GM21737 (cell line): ENCODE data around the gene TSPAN8.
"Not testable (repeated sequence)": the region's sequence is repeated elsewhere in the genome, so short reads cannot be mapped to it uniquely, and the experiment has no call there.

Experiments
- ATAC-seq: cut with Tn5 transposase; IDR thresholded peaks from one replicate; pipeline ENCODE4 v1.9.1; 2021; ENCODE audit warnings: mild to moderate bottlenecking, moderate library complexity; ENCODE audit not compliant: unreplicated experiment

Gene TSPAN8

DNA sequence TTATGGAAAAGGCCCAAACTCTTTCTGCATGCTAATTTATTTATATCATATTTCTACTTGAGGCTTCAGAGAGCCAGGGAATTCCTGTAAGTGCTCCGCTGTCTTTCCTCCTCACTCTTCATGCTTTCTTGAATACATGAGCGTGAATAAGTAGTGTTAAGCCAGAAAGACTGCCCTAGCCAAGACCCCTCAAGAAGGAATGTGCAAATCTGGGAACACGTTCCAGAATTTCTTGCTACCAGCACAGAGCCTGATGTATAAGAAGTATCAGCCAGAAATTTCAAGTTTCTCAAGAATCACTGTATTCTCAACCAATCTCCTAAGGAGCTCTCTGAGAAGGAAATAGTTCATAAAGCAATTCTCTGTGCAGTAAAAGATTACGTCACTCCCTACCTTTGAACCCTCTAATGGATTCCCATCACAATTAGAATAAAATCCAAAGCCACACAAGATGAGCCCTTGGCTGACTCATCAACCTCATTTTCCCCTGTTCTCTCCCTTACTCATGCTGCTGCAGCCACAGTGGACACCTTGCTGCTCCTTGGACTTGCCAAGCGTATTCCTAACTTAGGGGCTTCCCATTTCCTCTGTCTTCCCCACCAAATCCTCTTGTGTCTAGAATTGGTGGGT, 6.9 kb upstream of the TSPAN8 start:
- ATAC-seq = no peak

DNA sequence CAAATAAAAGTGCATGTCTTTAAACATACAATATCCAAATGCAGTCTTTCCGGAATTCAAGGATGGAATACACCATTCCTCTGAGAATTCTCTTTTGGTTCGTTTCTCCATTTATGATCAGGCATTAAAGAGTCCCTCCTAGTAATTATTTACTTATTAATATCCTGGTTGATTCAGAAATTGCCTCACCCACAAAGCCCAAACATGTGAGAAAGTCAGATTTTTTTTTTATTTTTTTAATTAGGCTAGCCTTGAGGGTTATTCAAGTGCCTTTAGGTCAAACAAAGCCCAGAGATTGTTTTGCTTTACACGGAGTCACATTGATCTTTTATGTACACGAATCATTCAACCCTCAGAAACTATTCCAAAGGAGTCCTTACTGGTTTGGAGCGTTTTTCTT, 6.4 kb upstream of the TSPAN8 start:
- no peak for ATAC-seq

GRCh38 chr12:71162832-71163763, 5.3 kb upstream of the TSPAN8 start:
- no peak for ATAC-seq

DNA sequence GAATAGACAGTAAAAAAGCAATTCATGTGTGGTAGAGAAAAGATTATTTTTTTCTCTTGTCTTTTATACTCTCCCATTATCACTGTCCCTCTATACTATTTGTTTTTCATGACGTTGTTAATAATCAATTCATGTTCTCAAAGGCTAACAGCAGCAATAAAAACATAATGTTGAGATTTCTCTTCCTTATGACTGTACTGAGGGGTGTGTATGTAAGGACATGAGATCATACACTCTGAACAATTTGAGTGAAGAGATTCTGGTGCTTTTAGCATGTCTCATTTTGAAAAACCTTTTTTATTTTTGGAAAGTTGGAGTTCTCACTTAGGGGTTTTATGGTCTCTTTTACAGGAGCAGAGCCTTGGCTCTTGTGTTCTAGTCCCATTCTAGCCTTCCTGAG, 3.8 kb upstream of the TSPAN8 start:
- no peak for ATAC-seq

DNA sequence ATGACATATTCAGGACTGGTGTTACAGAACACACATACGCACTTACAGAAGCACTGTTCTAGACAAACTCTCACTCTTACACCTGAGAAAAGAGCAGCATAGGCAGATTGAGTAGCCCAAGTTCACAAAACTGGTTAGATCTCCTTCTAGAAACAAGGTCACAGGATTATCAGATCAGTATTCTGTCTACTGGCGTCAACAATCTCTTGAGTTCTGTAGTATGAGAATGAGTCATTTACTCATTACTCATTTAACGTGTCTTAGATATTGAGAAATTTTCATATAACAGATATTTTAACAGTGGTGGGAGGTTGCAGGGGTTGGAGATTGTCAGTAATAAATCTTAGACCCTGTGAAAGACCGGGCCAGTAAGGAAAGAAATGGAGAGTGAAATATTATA, 2.8 kb upstream of the TSPAN8 start:
- ATAC-seq = no peak

DNA sequence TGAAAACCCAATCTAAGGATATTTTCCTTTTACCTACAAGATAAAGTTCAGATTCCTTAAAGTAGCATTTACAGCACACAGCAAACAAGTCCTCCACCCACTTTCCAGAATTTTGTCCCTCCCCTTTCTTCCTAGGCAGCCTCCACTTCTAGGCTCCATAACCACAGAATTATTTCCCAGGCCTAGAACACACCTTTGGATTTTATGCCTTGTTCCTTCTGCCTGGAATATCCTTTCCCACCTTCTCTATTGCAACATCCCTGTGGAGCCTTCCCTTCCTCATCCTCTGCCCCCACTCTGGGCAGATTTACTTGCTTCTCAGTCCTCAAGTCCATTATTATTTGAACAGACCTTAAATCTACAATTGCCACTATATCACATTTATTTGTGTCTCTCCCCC, 2.1 kb upstream of the TSPAN8 start:
- no peak for ATAC-seq

DNA sequence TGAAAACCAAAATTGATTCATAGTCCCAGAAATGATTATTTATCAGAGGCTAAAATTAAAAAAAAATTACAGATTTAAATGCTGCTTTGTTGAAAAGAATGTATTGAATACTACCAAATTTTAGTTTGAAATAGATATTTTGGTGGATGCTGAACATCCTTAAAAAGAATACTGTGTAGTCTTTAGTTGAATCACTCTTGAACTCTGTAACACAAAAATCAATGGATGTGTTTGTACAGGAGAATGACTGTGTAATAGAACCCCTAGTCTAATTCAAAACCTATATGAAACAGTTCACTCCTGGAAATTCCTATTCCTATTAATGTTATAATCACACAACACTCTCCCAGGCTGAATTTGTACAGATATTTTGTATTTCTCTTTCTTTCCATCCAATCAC, 1.5 kb upstream of the TSPAN8 start:
- ATAC-seq = no peak

- no peak for ATAC-seq
Measured at GRCh38 chr12:71158361-71158882, 623 bp upstream of the TSPAN8 start.

DNA sequence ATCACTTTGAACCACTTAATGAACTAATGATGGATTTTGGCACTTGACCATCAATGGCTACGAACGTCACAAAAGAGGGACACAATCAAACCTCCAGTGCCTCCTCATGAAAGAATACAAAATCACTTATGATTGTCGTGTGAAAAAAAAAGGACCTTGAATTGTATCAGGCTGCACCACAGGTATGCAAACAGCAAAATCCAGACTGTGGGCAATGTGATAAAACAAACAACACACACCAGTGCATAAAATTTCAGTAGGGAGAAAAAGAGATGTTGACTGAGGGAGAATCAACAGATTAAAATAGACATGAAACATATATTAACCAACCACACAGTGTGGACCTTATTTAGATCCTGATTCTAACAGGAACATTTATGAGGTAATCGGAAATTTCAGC, 2.6 kb downstream of the TSPAN8 start:
- ATAC-seq = no peak

- no peak for ATAC-seq
Measured at GRCh38 chr12:71152851-71153250, 4.9 kb downstream of the TSPAN8 start.

GRCh38 chr12:71150041-71150440, 7.8 kb downstream of the TSPAN8 start:
- ATAC-seq = not testable (repeated sequence)

DNA sequence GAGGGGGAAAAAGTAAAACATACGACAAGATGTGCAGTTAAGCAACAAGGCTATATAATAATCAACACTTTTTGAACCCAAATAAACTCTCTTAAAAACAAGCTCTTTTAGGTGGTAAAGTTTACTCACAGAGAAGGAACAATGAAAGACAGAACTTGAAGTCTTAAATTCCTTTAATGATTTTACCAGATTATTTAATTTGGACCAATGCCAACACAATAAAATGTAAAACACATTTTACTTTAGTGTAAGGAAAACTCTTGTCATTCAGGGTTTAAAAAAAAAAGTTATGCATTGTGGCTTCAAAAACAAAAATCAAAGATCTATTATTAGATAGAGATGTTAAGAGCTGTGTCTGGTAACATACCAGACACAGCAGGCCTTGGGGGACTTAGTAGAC, 13.1 kb downstream of the TSPAN8 start:
- ATAC-seq = no peak

GRCh38 chr12:71142956-71143355, 14.8 kb downstream of the TSPAN8 start:
- ATAC-seq = no peak

DNA sequence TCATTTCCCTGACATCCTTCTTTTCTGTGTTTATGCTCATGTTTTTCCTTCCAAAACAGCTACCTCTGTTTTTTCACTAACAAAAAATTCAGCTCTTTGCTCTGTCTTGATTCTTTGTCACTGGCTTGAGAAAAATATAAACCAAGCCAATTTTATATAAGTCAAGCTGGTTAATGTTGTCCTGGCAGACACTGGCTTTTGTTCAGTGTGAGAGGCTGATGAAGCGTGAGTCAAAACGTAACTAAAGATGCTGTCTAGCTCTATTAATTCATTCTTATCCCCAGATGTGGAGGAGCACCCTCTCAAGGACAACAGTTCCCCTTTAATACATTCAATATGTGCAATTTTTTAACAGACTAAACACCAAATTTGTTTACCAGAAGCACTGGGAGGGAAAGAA, 15.8 kb downstream of the TSPAN8 start:
- ATAC-seq = no peak

GRCh38 chr12:71141378-71141926, 16.3 kb downstream of the TSPAN8 start:
- ATAC-seq = no peak

GRCh38 chr12:71139153-71139735, 18.6 kb downstream of the TSPAN8 start:
- no peak for ATAC-seq

- ATAC-seq = no peak
Measured at GRCh38 chr12:71138011-71138410, 19.8 kb downstream of the TSPAN8 start.

DNA sequence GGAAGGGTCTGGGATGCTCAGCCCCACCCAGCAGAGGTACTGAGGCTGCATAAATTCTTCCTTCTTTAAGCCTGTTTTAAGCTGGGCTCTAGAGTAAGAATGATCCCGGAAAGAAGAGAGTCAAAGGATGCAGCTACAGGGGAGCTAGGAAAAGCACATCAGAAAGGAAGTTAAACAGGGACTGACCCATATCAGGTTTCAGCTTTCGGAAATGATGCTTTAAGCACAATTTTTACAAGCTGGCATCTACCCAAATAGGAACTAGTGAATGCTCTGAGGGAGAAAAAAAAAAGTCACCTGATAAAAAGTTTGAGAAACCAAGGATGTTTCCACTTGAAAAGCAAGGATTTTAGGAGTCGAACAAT, 22.0 kb downstream of the TSPAN8 start:
- no peak for ATAC-seq

- ATAC-seq = no peak
Measured at GRCh38 chr12:71135077-71135811, 22.6 kb downstream of the TSPAN8 start.

DNA sequence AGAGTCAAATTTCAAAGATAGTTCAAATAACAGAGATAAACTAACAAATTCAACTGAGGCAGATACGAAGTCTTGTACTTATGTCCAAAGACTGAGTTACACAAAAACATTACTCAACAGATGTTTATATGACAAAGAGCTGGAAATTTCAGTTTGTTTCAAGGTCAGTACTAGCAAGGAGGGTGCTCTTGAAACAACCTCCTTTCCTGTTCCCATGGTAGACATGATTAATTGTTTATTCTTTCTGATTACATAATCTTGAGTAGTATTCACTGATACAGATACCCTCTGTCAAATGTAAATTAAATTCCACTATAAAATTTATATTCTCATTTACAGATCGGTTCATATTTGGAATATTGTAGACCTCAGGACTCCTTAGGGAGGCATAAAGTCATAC, 23.4 kb downstream of the TSPAN8 start:
- no peak for ATAC-seq

DNA sequence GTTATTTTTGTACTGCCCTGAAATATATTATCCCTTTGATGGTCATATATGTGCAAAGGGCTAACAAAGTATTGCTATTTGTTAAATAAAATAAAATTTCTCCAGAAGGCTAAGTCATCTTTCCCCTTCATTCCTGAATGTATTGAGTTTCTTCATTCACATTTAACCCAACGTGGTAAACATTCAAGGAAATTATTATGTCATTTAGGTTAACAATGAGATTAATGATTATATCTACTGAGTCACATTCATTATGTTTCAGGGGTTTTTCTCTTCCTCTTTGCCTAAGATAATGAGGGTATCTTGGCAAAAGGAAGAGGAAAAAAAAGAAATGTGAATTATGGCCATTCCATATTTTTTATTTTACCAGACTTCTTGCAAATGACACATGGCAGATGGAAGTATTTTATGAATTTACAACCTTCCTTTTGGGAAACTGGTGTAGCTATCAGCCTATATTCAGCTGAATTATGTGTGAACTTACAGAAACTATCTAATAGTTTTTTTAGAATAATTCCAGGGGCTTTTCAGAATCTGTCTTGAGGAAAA, 27.2 kb downstream of the TSPAN8 start:
- ATAC-seq = no peak
